Spleen (tissue), 7 donors: ENCODE data around the gene PTPRK.

Experiments
- CTCF ChIP-seq, 11 experiments: fragments of 200-600 bp in 7 of 11; fragments of 450-650 bp in 4 of 11; sonication (generic) in 4 of 11; IDR thresholded peaks in 8 of 11; conservative IDR thresholded peaks in 3 of 11; 1 replicate in 7 of 11; 2 replicates in 4 of 11; pipeline versions ENCODE4 v1.4.0 to v1.8.0; 2016 to 2021; ENCODE audit warnings: antibody characterized with exemption in 11 of 11, inconsistent platforms in 4 of 11, mild to moderate bottlenecking in 1 of 11
- POLR2A ChIP-seq, 3 donors: fragments of 450-650 bp; IDR thresholded peaks; one replicate each; pipeline ENCODE4 v1.5.1; 2017; ENCODE audit warnings: antibody characterized with exemption in 3 of 3, mild to moderate bottlenecking in 1 of 3
- POLR2AphosphoS5 ChIP-seq, 3 donors: sonication (generic); formaldehyde crosslinking; IDR thresholded peaks; one replicate each; pipeline ENCODE4 v1.5.1; 2017; ENCODE audit warnings: antibody characterized with exemption in 3 of 3
- donor health status: DM: no; HTN: no; CAD: no; lungs with moderate emphysema.
- donor health status: DM: no; HTN: no; CAD: no.
- donor health status: DM: no; HTN: no; CAD: no.

- no peak for TF ChIP-seq POLR2AphosphoS5 (IDR thresholded peaks at IDR 0.05)
- TF ChIP-seq POLR2A (IDR thresholded peaks at IDR 0.05): no peak
- no peak for TF ChIP-seq CTCF (IDR thresholded peaks at IDR 0.05 in 8 of 11, conservative IDR thresholded peaks at IDR 0.05 in 3 of 11)
These were observed 370.0 kb downstream of the PTPRK start for GRCh38 chr6:128150376-128150775.
